IPS-15b (cell line): Measurements from ENCODE around the gene PICALM.
"Not testable (repeated sequence)": the region's sequence is repeated elsewhere in the genome, so short reads cannot be mapped to it uniquely, and the experiment has no call there.

Experiments
- H3K27me3 ChIP-seq: one replicate; pipeline ENCODE4 v1.6.1; 2013; ENCODE audit warnings: low read length; ENCODE audit not compliant: control insufficient read depth, insufficient read depth
- H3K36me3 ChIP-seq: one replicate; pipeline ENCODE4 v1.6.1; 2013; ENCODE audit warnings: low read length; ENCODE audit not compliant: control insufficient read depth, insufficient read depth
- H3K4me1 ChIP-seq: one replicate; pipeline ENCODE4 v1.6.1; 2013; ENCODE audit warnings: mild to moderate bottlenecking, low read length; ENCODE audit not compliant: control insufficient read depth, insufficient read depth
- H3K4me3 ChIP-seq: one replicate; pipeline ENCODE4 v1.5.1; 2013; ENCODE audit warnings: low read depth, low read length
- H3K9ac ChIP-seq: one replicate; pipeline ENCODE4 v1.6.1; 2013; ENCODE audit warnings: low read depth, mild to moderate bottlenecking, low read length
- H3K9me3 ChIP-seq: one replicate; pipeline ENCODE4 v1.6.1; 2013; ENCODE audit warnings: mild to moderate bottlenecking, low read length; ENCODE audit not compliant: control insufficient read depth, insufficient read depth

The PICALM gene

GRCh38 chr11:86103808-86104207 lies 34.9 kb upstream of the PICALM start:
- H3K4me3 ChIP-seq: no peak overlapping the region
- H3K9ac ChIP-seq: no peak overlapping the region
- no peaks in the 10 kb centered on the region for H3K4me1 ChIP-seq
- no peaks in the 10 kb centered on the region for H3K27me3 ChIP-seq
- no peaks in the 10 kb centered on the region for H3K36me3 ChIP-seq
- H3K9me3 ChIP-seq: no peaks in the 10 kb centered on the region

GRCh38 chr11:86101941-86102407 lies 33.1 kb upstream of the PICALM start:
- no peak overlapping the region for H3K4me3 ChIP-seq
- H3K9me3 ChIP-seq: no peaks in the 10 kb centered on the region
- H3K36me3 ChIP-seq: no peaks in the 10 kb centered on the region
- no peak overlapping the region for H3K9ac ChIP-seq
- H3K4me1 ChIP-seq: no peaks in the 10 kb centered on the region
- H3K27me3 ChIP-seq: no peaks in the 10 kb centered on the region

DNA sequence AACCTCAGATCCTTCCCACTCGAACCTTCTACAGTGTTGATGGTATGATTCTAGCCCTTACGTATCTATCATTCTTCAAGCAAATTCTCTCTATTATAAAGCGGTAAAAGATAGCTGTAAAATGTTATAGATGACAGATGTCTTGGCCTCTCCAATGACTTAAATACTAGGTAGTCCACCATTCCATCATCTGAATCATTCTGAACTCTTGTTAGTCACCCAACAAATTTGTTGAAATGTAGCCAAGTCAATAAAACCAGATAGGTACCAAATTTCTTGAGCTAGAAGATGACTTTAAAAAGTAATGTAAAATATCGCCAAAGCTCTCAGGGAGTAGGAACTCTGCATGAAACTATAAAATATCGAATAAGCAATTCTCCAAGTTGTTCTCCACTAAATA lies 32.6 kb upstream of the PICALM start:
- H3K9ac ChIP-seq: no peak overlapping the region
- no peaks in the 10 kb centered on the region for H3K9me3 ChIP-seq
- H3K4me3 ChIP-seq: no peak overlapping the region
- H3K27me3 ChIP-seq: no peaks in the 10 kb centered on the region
- H3K4me1 ChIP-seq: no peaks in the 10 kb centered on the region
- H3K36me3 ChIP-seq: no peaks in the 10 kb centered on the region

GRCh38 chr11:86099874-86100273 lies 31.0 kb upstream of the PICALM start:
- H3K4me3 ChIP-seq: no peak overlapping the region
- H3K4me1 ChIP-seq: no peaks in the 10 kb centered on the region
- H3K36me3 ChIP-seq: no peaks in the 10 kb centered on the region
- no peaks in the 10 kb centered on the region for H3K9me3 ChIP-seq
- H3K27me3 ChIP-seq: no peaks in the 10 kb centered on the region
- H3K9ac ChIP-seq: no peak overlapping the region

GRCh38 chr11:86097980-86098379 lies 29.1 kb upstream of the PICALM start:
- no peaks in the 10 kb centered on the region for H3K36me3 ChIP-seq
- H3K27me3 ChIP-seq: no peaks in the 10 kb centered on the region
- no peak overlapping the region for H3K9ac ChIP-seq
- H3K9me3 ChIP-seq: no peaks in the 10 kb centered on the region
- no peaks in the 10 kb centered on the region for H3K4me1 ChIP-seq
- no peak overlapping the region for H3K4me3 ChIP-seq

GRCh38 chr11:86091566-86091965 lies 22.7 kb upstream of the PICALM start:
- Histone ChIP-seq H3K36me3 (no peaks in the 10 kb centered on the region), H3K4me3 (no peak overlapping the region), H3K27me3 (no peaks in the 10 kb centered on the region), H3K9me3 (no peaks in the 10 kb centered on the region), H3K4me1 (no peaks in the 10 kb centered on the region), H3K9ac (no peak overlapping the region)

- H3K36me3 ChIP-seq: no peaks in the 10 kb centered on the region
Observed at GRCh38 chr11:86091086-86091485, 22.2 kb upstream of the PICALM start.

DNA sequence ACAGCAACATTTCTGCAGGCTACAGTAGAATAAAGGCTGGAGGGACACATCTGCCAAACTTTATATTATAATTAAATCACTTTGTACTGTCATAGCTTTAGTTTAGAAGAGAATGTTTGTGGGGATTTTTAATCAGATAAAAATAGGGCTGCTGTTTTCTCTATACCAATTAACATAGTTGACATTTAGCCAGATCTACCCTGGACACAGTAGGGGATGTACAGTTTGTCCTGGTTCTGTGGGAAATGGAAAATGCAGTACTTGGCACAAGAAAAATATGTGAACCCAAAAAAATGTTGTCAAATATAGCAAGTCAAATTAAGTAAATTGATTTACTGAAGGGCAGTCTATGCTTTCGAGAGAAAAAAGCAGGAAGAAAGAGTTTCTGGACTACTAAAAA lies 20.8 kb upstream of the PICALM start:
- no peak overlapping the region for H3K4me3 ChIP-seq
- H3K27me3 ChIP-seq: no peaks in the 10 kb centered on the region
- no peaks in the 10 kb centered on the region for H3K9me3 ChIP-seq
- no peaks in the 10 kb centered on the region for H3K4me1 ChIP-seq
- no peak overlapping the region for H3K9ac ChIP-seq
- H3K36me3 ChIP-seq: no peaks in the 10 kb centered on the region

More at GRCh38 chr11:86091086-86091485, 22.2 kb upstream of the PICALM start:
- no peaks in the 10 kb centered on the region for H3K9me3 ChIP-seq
- no peak overlapping the region for H3K9ac ChIP-seq
- no peaks in the 10 kb centered on the region for H3K27me3 ChIP-seq
- no peak overlapping the region for H3K4me3 ChIP-seq
- no peaks in the 10 kb centered on the region for H3K4me1 ChIP-seq

DNA sequence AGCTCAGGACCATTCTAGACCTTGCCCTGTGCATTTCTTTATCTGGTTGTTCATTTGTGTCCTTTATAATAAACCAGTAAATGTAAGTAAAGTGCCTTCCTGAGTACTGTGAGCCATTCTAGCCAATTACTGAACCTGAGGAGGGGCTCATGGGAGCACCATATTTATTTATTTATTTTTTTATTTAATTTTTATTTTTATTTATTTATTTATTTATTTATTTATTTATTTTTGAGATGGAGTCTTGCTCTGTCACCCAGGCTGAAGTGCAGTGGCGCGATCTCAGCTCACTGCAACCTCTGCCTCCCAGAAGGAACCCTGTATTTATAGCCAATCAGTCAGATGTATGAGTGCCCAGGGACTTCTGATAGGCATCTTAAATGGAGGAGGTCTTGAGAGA lies 18.8 kb upstream of the PICALM start:
- H3K4me3 ChIP-seq, H3K27me3 ChIP-seq, H3K9me3 ChIP-seq, H3K9ac ChIP-seq, H3K36me3 ChIP-seq, H3K4me1 ChIP-seq: not testable (repeated sequence)

GRCh38 chr11:86087256-86087655 lies 18.4 kb upstream of the PICALM start:
- H3K27me3 ChIP-seq: no peaks in the 10 kb centered on the region
- no peaks in the 10 kb centered on the region for H3K36me3 ChIP-seq
- H3K9me3 ChIP-seq: no peaks in the 10 kb centered on the region
- H3K9ac ChIP-seq: no peak overlapping the region
- H3K4me3 ChIP-seq: no peak overlapping the region
- no peaks in the 10 kb centered on the region for H3K4me1 ChIP-seq

GRCh38 chr11:86081455-86081854 lies 12.6 kb upstream of the PICALM start:
- no peak overlapping the region for H3K4me3 ChIP-seq
- no peaks in the 10 kb centered on the region for H3K4me1 ChIP-seq
- H3K27me3 ChIP-seq: no peaks in the 10 kb centered on the region
- no peaks in the 10 kb centered on the region for H3K9me3 ChIP-seq
- H3K36me3 ChIP-seq: no peaks in the 10 kb centered on the region
- H3K9ac ChIP-seq: no peak overlapping the region

GRCh38 chr11:86079421-86079820 lies 10.5 kb upstream of the PICALM start:
- Histone ChIP-seq H3K4me3 (no peak overlapping the region), H3K9ac (no peak overlapping the region), H3K36me3 (no peaks in the 10 kb centered on the region)

DNA sequence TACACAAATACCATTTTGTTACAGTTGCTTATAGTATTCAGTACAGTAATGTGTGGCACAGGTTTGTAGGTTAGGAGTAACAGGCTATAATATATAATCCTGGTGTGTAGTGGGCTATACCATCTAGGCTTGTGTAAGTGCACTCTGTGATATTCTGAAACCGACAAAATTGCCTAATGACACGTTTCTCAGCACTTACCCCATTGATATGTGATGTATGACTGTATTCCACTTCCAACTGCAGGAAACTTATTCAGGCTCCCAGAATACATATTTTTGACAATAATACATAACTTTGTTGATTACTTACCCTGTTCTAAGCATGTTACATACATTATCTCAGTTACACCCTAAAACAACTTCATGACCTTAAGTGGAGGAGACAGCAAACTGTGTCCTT lies 5.1 kb upstream of the PICALM start:
- no peaks in the 10 kb centered on the region for H3K36me3 ChIP-seq
- H3K27me3 ChIP-seq: no peaks in the 10 kb centered on the region
- no peak overlapping the region for H3K9ac ChIP-seq
- H3K4me1 ChIP-seq: peaks cover 5% of the 10 kb centered on the region
- no peaks in the 10 kb centered on the region for H3K9me3 ChIP-seq
- no peak overlapping the region for H3K4me3 ChIP-seq

More at GRCh38 chr11:86079421-86079820, 10.5 kb upstream of the PICALM start:
- Histone ChIP-seq H3K9me3 (no peaks in the 10 kb centered on the region), H3K4me1 (no peaks in the 10 kb centered on the region), H3K27me3 (no peaks in the 10 kb centered on the region)
